Adipocyte (in vitro differentiated cells): Measurements from ENCODE around the gene PVALEF.
A peak's percentile ranks its signal among the peaks of the same experiment; 100 is the strongest.

ENCODE experiments used
- DNase-seq: peaks from one replicate; pipeline ENCODE4 v3.0.0-alpha.2; 2015; ENCODE audit warnings: low read depth
- H3K27me3 ChIP-seq: replicated peaks from 2 replicates; pipeline ENCODE4 v1.7.0; 2013; ENCODE audit warnings: mild to moderate bottlenecking, low read length, moderate library complexity; ENCODE audit not compliant: control insufficient read depth, insufficient read depth
- H3K36me3 ChIP-seq: 2 replicates; pipeline ENCODE4 v1.7.0; 2013; ENCODE audit warnings: low read length, mild to moderate bottlenecking, moderate library complexity; ENCODE audit not compliant: control insufficient read depth, insufficient read depth, severe bottlenecking
- H3K4me1 ChIP-seq: 2 replicates; pipeline ENCODE4 v1.7.0; 2013; ENCODE audit warnings: mild to moderate bottlenecking, low read length, moderate library complexity; ENCODE audit not compliant: control insufficient read depth, insufficient read depth
- H3K4me3 ChIP-seq: 2 replicates; pipeline ENCODE4 v1.7.0; 2013; ENCODE audit warnings: mild to moderate bottlenecking, low read length, moderate library complexity
- H3K9ac ChIP-seq: 2 replicates; pipeline ENCODE4 v1.7.0; 2013; ENCODE audit warnings: mild to moderate bottlenecking, low read length, moderate library complexity
- H3K9me3 ChIP-seq: 2 replicates; pipeline ENCODE4 v1.7.0; 2013; ENCODE audit warnings: mild to moderate bottlenecking, low read length, moderate library complexity; ENCODE audit not compliant: control insufficient read depth

The PVALEF gene

GRCh38 chr17:81197409-81197795 lies 32.1 kb downstream of the PVALEF start:
- no peaks in the 10 kb centered on the region for H3K4me1 ChIP-seq
- H3K9ac ChIP-seq, result no peak overlapping the region
- H3K9me3 ChIP-seq, result no peaks in the 10 kb centered on the region
- H3K36me3 ChIP-seq, result no peaks in the 10 kb centered on the region
- DNase-seq, result no peak
- no peaks in the 10 kb centered on the region for H3K27me3 ChIP-seq
- no peak overlapping the region for H3K4me3 ChIP-seq

GRCh38 chr17:81197831-81198490 lies 32.7 kb downstream of the PVALEF start:
- no peaks in the 10 kb centered on the region for H3K27me3 ChIP-seq
- H3K9ac ChIP-seq, result no peak overlapping the region
- no peak for DNase-seq
- H3K36me3 ChIP-seq, result no peaks in the 10 kb centered on the region
- H3K9me3 ChIP-seq, result no peaks in the 10 kb centered on the region
- no peaks in the 10 kb centered on the region for H3K4me1 ChIP-seq
- no peak overlapping the region for H3K4me3 ChIP-seq

- Histone ChIP-seq H3K27me3 (no peaks in the 10 kb centered on the region), H3K4me3 (no peak overlapping the region), H3K36me3 (no peaks in the 10 kb centered on the region), H3K4me1 (no peaks in the 10 kb centered on the region), H3K9ac (no peak overlapping the region), H3K9me3 (no peaks in the 10 kb centered on the region)
- no peak for DNase-seq
These were observed 33.6 kb downstream of the PVALEF start for GRCh38 chr17:81198826-81199481.

- Histone ChIP-seq H3K9me3 (no peaks in the 10 kb centered on the region), H3K4me1 (no peaks in the 10 kb centered on the region), H3K4me3 (no peak overlapping the region), H3K27me3 (no peaks in the 10 kb centered on the region), H3K36me3 (no peaks in the 10 kb centered on the region), H3K9ac (no peak overlapping the region)
- no peak for DNase-seq
These were observed 34.1 kb downstream of the PVALEF start for GRCh38 chr17:81199482-81199830.

- no peak overlapping the region for H3K4me3 ChIP-seq
- H3K4me1 ChIP-seq, result no peaks in the 10 kb centered on the region
- DNase-seq, result no peak
- no peaks in the 10 kb centered on the region for H3K36me3 ChIP-seq
- H3K9ac ChIP-seq, result no peak overlapping the region
- no peaks in the 10 kb centered on the region for H3K27me3 ChIP-seq
- no peaks in the 10 kb centered on the region for H3K9me3 ChIP-seq
These were observed 34.9 kb downstream of the PVALEF start for GRCh38 chr17:81200201-81200600.

- Histone ChIP-seq H3K4me3 (no peak overlapping the region), H3K36me3 (no peaks in the 10 kb centered on the region), H3K4me1 (no peaks in the 10 kb centered on the region), H3K27me3 (no peaks in the 10 kb centered on the region), H3K9ac (no peak overlapping the region), H3K9me3 (no peaks in the 10 kb centered on the region)
- peak; percentile 86 for DNase-seq
These were observed 35.6 kb downstream of the PVALEF start for GRCh38 chr17:81200695-81201580.

GRCh38 chr17:81202318-81202717 lies 37.0 kb downstream of the PVALEF start:
- H3K4me3 ChIP-seq, result no peak overlapping the region

GRCh38 chr17:81203136-81203535 lies 37.8 kb downstream of the PVALEF start:
- H3K9me3 ChIP-seq, result no peaks in the 10 kb centered on the region
- H3K9ac ChIP-seq, result no peak overlapping the region
- H3K4me3 ChIP-seq, result no peak overlapping the region
- H3K27me3 ChIP-seq, result no peaks in the 10 kb centered on the region
- no peaks in the 10 kb centered on the region for H3K4me1 ChIP-seq
- DNase-seq, result no peak
- no peaks in the 10 kb centered on the region for H3K36me3 ChIP-seq

More at GRCh38 chr17:81202318-81202717, 37.0 kb downstream of the PVALEF start:
- Histone ChIP-seq H3K4me1 (no peaks in the 10 kb centered on the region), H3K9ac (no peak overlapping the region), H3K9me3 (no peaks in the 10 kb centered on the region), H3K27me3 (no peaks in the 10 kb centered on the region), H3K36me3 (no peaks in the 10 kb centered on the region)
- no peak for DNase-seq

- no peaks in the 10 kb centered on the region for H3K27me3 ChIP-seq
- H3K4me3 ChIP-seq, result no peak overlapping the region
- DNase-seq, result no peak
- H3K9me3 ChIP-seq, result no peaks in the 10 kb centered on the region
- no peaks in the 10 kb centered on the region for H3K36me3 ChIP-seq
- no peak overlapping the region for H3K9ac ChIP-seq
- H3K4me1 ChIP-seq, result no peaks in the 10 kb centered on the region
These were observed 39.3 kb downstream of the PVALEF start for GRCh38 chr17:81204578-81204977.

- Histone ChIP-seq H3K9ac (no peak overlapping the region), H3K4me3 (no peak overlapping the region), H3K36me3 (no peaks in the 10 kb centered on the region), H3K9me3 (no peaks in the 10 kb centered on the region), H3K4me1 (peaks cover 2% of the 10 kb centered on the region), H3K27me3 (no peaks in the 10 kb centered on the region)
- DNase-seq, result no peak
These were observed 40.9 kb downstream of the PVALEF start for GRCh38 chr17:81206166-81206565.

GRCh38 chr17:81206657-81207056 lies 41.4 kb downstream of the PVALEF start:
- Histone ChIP-seq H3K4me1 (peaks cover 2% of the 10 kb centered on the region), H3K27me3 (no peaks in the 10 kb centered on the region), H3K9ac (no peak overlapping the region), H3K36me3 (no peaks in the 10 kb centered on the region), H3K4me3 (no peak overlapping the region), H3K9me3 (no peaks in the 10 kb centered on the region)
- no peak for DNase-seq
